Activated naive CD8-positive, alpha-beta T cell treated with anti-CD3 and anti-CD28 coated beads, Interleukin-2, amount 50 U/mL, for 24 hours (primary cell): ENCODE data around the gene NPHS1.
A peak's percentile ranks its signal among the peaks of the same experiment; 100 is the strongest.

ENCODE experiments used
- ATAC-seq: fragments of 150-1000 bp; cut with Tn5 transposase; one replicate; pipeline ENCODE4 v1.10.0; 2021
- DNase-seq: peaks from one replicate; pipeline ENCODE4 v3.0.0; 2021
- H3K27ac Mint-ChIP-seq: one replicate; pipeline ENCODE4 v1.8.0; 2021; ENCODE audit warnings: mild to moderate bottlenecking, mixed read lengths
- H3K27me3 Mint-ChIP-seq: one replicate; pipeline ENCODE4 v1.8.0; 2021; ENCODE audit warnings: mixed read lengths
- H3K36me3 Mint-ChIP-seq: one replicate; pipeline ENCODE4 v1.8.0; 2021; ENCODE audit warnings: low read depth, mixed read lengths
- H3K4me1 Mint-ChIP-seq: one replicate; pipeline ENCODE4 v1.8.0; 2021; ENCODE audit warnings: mixed read lengths
- H3K4me3 Mint-ChIP-seq: one replicate; pipeline ENCODE4 v1.8.0; 2021; ENCODE audit warnings: mild to moderate bottlenecking, moderate library complexity, mixed read lengths
- H3K9me3 Mint-ChIP-seq: one replicate; pipeline ENCODE4 v1.8.0; 2021; ENCODE audit warnings: mixed read lengths

The NPHS1 gene

DNA sequence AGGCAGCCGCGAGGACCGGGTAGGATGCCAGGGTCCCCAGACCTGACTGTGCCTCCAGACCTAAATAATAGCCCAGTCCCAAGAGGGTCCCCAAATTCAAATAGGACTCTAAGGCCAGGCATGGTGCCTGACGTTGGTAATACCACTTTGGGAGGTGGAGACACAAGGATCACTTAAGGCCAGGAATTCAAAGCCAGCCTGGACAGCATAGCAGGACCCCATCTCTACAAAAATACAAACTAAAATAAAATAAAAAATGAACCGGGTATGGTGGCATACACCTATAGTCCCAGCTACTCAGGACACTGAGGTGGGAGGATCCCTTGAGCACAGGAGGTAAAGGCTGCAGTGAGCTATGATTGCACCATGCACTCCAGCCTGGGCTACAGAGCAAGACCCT is 10.7 kb upstream of the NPHS1 start:
- Mint-ChIP-seq H3K27ac (no peak overlapping the region), H3K36me3 (no peaks in the 10 kb centered on the region), H3K4me1 (peaks cover 1% of the 10 kb centered on the region), H3K9me3 (no peaks in the 10 kb centered on the region), H3K27me3 (peaks cover 59% of the 10 kb centered on the region), H3K4me3 (no peak overlapping the region)
- no peak for DNase-seq
- ATAC-seq, result no peak

DNA sequence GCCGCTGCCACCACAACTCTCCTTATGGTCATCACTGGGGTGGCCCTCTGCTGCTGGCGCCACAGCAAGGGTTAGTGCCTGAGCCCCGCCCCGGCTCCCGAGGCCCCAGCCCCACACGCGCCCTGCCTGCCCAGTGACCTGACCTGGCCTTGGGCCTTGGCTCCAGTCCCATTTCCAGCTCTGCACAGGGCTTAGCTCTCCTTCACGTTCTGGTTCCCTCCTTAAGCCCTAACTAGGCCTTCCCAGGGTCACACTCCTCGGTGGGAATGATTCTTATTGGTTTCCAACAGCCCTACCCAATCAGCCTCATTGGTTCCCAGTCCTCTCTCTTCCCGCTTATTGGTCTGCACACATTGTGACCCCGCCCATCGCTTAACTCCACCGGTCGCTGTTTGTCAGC is 10.2 kb upstream of the NPHS1 start:
- DNase-seq, result no peak
- Mint-ChIP-seq H3K27ac (no peak overlapping the region), H3K36me3 (no peaks in the 10 kb centered on the region), H3K4me1 (peaks cover under 1% of the 10 kb centered on the region), H3K27me3 (peaks cover 59% of the 10 kb centered on the region), H3K9me3 (no peaks in the 10 kb centered on the region), H3K4me3 (no peak overlapping the region)
- ATAC-seq, result no peak

GRCh38 chr19:35861640-35862160 is 9.4 kb upstream of the NPHS1 start:
- H3K27ac Mint-ChIP-seq, result no peak overlapping the region
- no peak for DNase-seq
- no peak overlapping the region for H3K4me3 Mint-ChIP-seq
- peaks cover 60% of the 10 kb centered on the region for H3K27me3 Mint-ChIP-seq
- H3K4me1 Mint-ChIP-seq, result peaks cover 6% of the 10 kb centered on the region
- ATAC-seq, result no peak
- H3K36me3 Mint-ChIP-seq, result no peaks in the 10 kb centered on the region
- no peaks in the 10 kb centered on the region for H3K9me3 Mint-ChIP-seq

GRCh38 chr19:35860818-35861639 is 8.7 kb upstream of the NPHS1 start:
- peaks cover 60% of the 10 kb centered on the region for H3K27me3 Mint-ChIP-seq
- H3K9me3 Mint-ChIP-seq, result no peaks in the 10 kb centered on the region
- no peak overlapping the region for H3K4me3 Mint-ChIP-seq
- H3K27ac Mint-ChIP-seq, result no peak overlapping the region
- DNase-seq (no peak), ATAC-seq (no peak)
- H3K4me1 Mint-ChIP-seq, result peaks cover 6% of the 10 kb centered on the region
- no peaks in the 10 kb centered on the region for H3K36me3 Mint-ChIP-seq

GRCh38 chr19:35860436-35860817 is 8.1 kb upstream of the NPHS1 start:
- Mint-ChIP-seq H3K4me1 (peaks cover 8% of the 10 kb centered on the region), H3K4me3 (no peak overlapping the region), H3K27me3 (peaks cover 60% of the 10 kb centered on the region), H3K27ac (no peak overlapping the region), H3K9me3 (no peaks in the 10 kb centered on the region), H3K36me3 (no peaks in the 10 kb centered on the region)
- ATAC-seq, result no peak
- DNase-seq, result no peak

DNA sequence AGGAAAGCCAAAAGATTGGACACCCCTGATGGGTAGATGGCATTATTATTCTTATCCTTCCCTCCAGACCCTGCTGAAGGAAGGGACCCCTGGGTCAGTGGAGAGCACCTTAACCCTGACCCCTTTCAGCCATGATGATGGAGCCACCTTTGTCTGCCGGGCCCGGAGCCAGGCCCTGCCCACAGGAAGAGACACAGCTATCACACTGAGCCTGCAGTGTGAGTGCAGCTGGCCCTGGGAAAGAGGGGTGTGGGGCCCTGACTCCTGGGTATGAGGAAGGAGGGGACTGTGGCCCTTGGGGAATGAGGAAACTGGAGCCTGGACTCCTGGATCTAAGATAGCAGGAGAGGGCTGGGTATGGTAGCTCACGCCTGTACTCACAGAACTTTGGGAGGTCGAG is 7.1 kb upstream of the NPHS1 start:
- no peaks in the 10 kb centered on the region for H3K36me3 Mint-ChIP-seq
- H3K9me3 Mint-ChIP-seq, result no peaks in the 10 kb centered on the region
- DNase-seq (no peak), ATAC-seq (no peak)
- peaks cover 8% of the 10 kb centered on the region for H3K4me1 Mint-ChIP-seq
- peaks cover 68% of the 10 kb centered on the region for H3K27me3 Mint-ChIP-seq
- no peak overlapping the region for H3K27ac Mint-ChIP-seq
- H3K4me3 Mint-ChIP-seq, result no peak overlapping the region

- Mint-ChIP-seq H3K36me3 (no peaks in the 10 kb centered on the region), H3K4me3 (no peak overlapping the region), H3K27ac (no peak overlapping the region), H3K4me1 (peaks cover 8% of the 10 kb centered on the region), H3K27me3 (peaks cover 70% of the 10 kb centered on the region), H3K9me3 (no peaks in the 10 kb centered on the region)
- ATAC-seq (no peak), DNase-seq (no peak)
Observed at GRCh38 chr19:35858311-35858710, 6.0 kb upstream of the NPHS1 start.

- Mint-ChIP-seq H3K4me3 (peak within 1 kb of the TSS; percentile 69), H3K27ac (no peak within 1 kb of the TSS), H3K27me3 (peaks cover 72% of the 10 kb centered on the region), H3K36me3 (no peaks in the 10 kb centered on the region), H3K9me3 (no peaks in the 10 kb centered on the region), H3K4me1 (peaks cover 10% of the 10 kb centered on the region)
- ATAC-seq, result peak; percentile 60
- DNase-seq, result peak; percentile 50
Observed at GRCh38 chr19:35856546-35857149, 4.3 kb upstream of the NPHS1 start, which contains the start of gene KIRREL2. Gene KIRREL2, plus strand, starts transcription at chr19:35856911. Its CDS starts 209 bp downstream, at chr19:35857120.

DNA sequence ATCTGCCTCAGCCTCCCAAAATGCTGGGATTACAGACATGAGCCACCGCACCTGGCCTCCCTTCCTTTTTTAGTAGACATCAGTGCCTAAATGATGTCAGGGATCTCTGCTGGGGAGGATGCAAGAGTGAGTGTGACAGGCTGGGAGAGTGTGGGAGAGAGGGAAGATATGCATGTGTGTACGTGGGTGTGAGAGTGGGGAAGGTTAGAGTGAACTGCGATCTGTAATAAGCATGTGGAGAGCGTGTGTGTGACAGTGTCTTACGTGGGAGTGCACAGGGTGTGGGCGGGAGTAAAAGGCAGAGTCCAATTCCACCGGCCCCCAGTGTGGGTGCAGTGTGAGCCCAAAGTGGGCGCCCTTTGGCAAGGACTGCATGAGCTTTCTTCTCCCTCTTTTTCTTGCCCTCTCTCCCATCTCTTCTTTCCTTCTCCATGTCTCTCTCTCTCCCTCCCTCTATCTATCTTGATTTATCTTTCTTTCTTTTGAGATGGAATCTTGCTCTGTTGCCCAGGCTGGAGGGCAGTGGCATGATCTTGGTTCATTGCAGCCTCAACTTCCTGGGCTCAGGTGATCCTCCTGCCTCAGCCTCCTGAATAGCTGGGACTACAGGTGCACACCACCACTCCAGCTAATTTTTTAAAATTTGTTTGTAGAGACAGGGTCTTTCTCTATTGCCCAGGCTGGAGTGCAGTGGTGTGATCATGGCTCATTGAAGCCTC is 893 bp upstream of the NPHS1 start:
- DNase-seq, result no peak
- Mint-ChIP-seq H3K9me3 (no peaks in the 10 kb centered on the region), H3K27me3 (peaks cover 53% of the 10 kb centered on the region), H3K27ac (no peak overlapping the region), H3K36me3 (no peaks in the 10 kb centered on the region), H3K4me3 (no peak overlapping the region), H3K4me1 (peaks cover 12% of the 10 kb centered on the region)
- ATAC-seq, result no peak

DNA sequence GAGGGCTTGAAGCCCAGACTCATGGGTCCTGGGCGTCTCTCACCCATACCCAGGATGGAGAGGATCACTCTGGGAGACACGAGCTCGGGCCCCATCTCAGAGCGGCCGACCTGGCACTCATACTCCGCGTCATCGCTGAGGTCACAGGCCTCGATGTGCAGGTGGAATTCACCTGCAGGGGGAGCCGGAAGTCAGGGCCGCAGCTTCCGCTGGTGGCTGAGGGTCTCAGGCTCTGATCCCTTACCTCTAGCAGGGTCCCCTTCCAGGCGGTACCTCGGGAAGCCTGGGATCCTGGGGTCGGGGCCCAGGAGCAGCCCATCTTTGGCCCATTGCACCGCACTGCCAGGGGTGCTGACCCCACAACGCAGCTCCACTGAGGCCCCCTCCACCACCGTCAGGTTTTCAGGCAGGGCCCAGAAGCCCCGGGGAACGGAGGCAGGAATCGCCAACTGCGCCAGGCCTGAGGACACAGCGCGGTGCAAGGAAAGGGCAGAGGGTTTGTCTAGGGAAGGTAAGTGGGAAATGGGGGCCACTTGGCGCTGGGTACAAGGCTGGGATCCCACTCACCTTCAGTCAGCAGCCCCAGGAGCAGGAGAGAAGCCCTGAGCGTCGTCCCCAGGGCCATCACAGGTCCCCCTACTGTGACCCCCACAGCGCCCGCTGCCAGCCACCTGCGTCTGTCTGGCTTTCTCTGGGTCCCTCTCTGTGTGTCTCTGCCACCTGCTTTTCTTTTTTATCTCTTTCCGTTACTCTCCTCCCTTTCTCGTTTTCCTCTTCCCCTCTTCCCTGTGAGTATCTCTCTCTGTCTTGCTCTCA is 883 bp downstream of the NPHS1 start:
- Mint-ChIP-seq H3K36me3 (no peaks in the 10 kb centered on the region), H3K27me3 (peaks cover 54% of the 10 kb centered on the region), H3K9me3 (no peaks in the 10 kb centered on the region), H3K4me3 (peak overlapping the region; percentile 62), H3K4me1 (peaks cover 9% of the 10 kb centered on the region), H3K27ac (no peak overlapping the region)
- no peak for ATAC-seq
- DNase-seq, result peak; percentile 29

DNA sequence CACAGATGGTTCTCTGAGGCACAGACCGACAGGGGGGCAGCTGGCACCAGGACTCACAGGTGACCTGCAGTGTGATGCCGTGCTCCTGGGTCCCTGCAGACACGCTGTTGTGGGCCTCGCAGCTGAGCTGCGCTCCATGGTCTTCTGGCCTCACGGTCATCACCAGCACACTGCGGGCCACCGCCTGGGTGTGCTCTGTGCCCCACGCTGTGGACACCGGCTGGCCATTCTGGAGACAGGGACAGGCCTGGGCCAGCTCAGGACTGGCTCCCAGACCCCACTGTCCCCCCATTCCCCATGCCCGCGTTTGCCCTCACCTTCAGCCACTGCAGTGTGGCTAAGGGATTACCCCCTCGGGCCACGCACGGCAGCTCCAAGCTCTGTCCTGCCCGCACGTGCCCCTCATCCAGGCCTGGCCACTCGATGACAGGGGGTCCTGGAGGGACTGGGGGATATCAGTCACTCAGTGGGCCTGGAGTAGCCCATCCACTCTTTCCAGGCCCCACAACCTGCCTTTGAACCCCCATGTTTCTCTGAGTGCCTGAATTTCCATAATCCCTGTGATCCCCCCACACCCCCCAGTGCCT is 3.3 kb downstream of the NPHS1 start:
- H3K4me1 Mint-ChIP-seq, result peaks cover 22% of the 10 kb centered on the region
- H3K27ac Mint-ChIP-seq, result no peak overlapping the region
- peaks cover 1% of the 10 kb centered on the region for H3K36me3 Mint-ChIP-seq
- peaks cover 62% of the 10 kb centered on the region for H3K27me3 Mint-ChIP-seq
- H3K9me3 Mint-ChIP-seq, result no peaks in the 10 kb centered on the region
- H3K4me3 Mint-ChIP-seq, result no peak overlapping the region
- ATAC-seq (no peak), DNase-seq (no peak)

DNA sequence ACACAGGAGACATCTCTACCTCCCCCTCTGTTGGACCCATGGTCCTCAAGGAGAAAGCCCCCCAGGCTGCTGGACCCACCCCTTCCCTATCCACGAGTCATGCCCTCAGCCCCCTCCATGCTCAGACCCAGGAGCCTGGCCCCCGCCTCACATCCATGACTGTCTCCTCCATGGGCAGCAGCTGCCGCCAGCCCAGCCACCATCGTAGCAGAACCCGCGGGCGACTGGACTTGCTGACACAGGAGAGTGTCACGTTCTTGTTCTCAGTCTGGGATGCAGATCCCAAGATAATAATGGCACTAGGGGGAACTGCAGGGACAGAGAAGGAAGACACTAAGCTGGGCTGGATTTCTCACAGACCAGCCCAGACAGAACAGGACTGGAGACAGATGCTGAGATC is 3.8 kb downstream of the NPHS1 start:
- ATAC-seq, result no peak
- DNase-seq, result no peak
- no peak overlapping the region for H3K4me3 Mint-ChIP-seq
- no peak overlapping the region for H3K27ac Mint-ChIP-seq
- peaks cover 22% of the 10 kb centered on the region for H3K4me1 Mint-ChIP-seq
- H3K27me3 Mint-ChIP-seq, result peaks cover 67% of the 10 kb centered on the region
- no peaks in the 10 kb centered on the region for H3K9me3 Mint-ChIP-seq
- peaks cover 1% of the 10 kb centered on the region for H3K36me3 Mint-ChIP-seq

DNA sequence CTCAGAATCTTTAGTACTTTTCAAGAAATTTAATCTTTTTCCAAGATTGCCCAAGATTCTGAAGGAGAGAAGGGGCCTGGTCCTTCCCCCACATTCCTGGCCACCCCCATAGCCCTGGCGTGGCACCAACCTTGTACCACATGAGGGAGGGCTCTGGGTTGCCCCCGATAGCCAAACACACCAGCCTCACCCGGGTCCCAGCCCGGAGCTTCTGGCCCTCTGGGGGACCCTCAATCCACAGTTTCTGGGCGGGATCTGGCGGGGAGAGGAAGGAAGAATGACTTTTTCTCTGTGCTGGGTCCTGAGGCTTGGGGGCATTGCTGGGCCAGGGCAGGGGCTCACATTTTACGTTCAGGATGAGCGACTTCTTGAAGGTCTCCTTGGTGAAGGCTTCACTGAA is 4.4 kb downstream of the NPHS1 start:
- DNase-seq (no peak), ATAC-seq (no peak)
- Mint-ChIP-seq H3K27me3 (peaks cover 68% of the 10 kb centered on the region), H3K4me3 (no peak overlapping the region), H3K27ac (no peak overlapping the region), H3K4me1 (peaks cover 20% of the 10 kb centered on the region), H3K9me3 (no peaks in the 10 kb centered on the region), H3K36me3 (peaks cover 1% of the 10 kb centered on the region)
